Mammary epithelial cell (primary cell): ENCODE data around the gene NAGS.

Experiments
- EZH2 ChIP-seq: IDR thresholded peaks from 2 replicates; pipeline ENCODE4 v1.6.1; 2012; ENCODE audit warnings: low read length, inconsistent platforms, borderline replicate concordance
- TF ChIP-seq, protein P1 (sequence below), 2 donors: IDR thresholded peaks in 1 of 2; conservative IDR thresholded peaks in 1 of 2; 2 replicates each; pipeline ENCODE4 v1.5.1; 2011 to 2012; ENCODE audit warnings: inconsistent platforms in 2 of 2, low read length in 2 of 2, mild to moderate bottlenecking in 2 of 2, control low read depth in 1 of 2, low read depth in 1 of 2; ENCODE audit not compliant: insufficient read depth in 1 of 2; ENCODE audit errors: extremely low read depth in 1 of 2

DNA sequence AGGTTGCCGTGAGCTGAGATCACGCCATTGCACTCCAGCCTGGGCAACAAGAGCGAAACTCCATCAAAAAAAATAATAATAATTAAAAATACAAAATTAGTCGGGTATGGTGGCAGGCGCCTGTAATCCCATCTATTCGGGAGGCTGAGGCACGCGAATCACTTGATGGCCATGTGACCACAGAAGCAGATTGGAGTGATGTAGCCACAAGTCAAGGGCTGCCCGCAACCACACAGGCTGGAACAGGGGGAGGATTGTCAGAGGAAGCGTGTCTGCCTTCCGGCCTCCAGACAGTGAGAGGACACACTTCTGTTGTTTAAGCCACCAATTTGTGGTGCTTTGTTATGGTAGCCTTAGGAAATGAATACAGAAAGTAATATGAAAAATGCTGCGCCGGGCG, 11.8 kb upstream of the NAGS start:
- TF ChIP-seq, protein P1, sequence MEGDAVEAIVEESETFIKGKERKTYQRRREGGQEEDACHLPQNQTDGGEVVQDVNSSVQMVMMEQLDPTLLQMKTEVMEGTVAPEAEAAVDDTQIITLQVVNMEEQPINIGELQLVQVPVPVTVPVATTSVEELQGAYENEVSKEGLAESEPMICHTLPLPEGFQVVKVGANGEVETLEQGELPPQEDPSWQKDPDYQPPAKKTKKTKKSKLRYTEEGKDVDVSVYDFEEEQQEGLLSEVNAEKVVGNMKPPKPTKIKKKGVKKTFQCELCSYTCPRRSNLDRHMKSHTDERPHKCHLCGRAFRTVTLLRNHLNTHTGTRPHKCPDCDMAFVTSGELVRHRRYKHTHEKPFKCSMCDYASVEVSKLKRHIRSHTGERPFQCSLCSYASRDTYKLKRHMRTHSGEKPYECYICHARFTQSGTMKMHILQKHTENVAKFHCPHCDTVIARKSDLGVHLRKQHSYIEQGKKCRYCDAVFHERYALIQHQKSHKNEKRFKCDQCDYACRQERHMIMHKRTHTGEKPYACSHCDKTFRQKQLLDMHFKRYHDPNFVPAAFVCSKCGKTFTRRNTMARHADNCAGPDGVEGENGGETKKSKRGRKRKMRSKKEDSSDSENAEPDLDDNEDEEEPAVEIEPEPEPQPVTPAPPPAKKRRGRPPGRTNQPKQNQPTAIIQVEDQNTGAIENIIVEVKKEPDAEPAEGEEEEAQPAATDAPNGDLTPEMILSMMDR (conservative IDR thresholded peaks at IDR 0.05 in 1 of 2, IDR thresholded peaks at IDR 0.05 in 1 of 2; ENCODE audit: extremely low read depth in 1 of 2, insufficient read depth in 1 of 2, low read depth in 1 of 2, low read length in 2 of 2) = no peak
- TF ChIP-seq EZH2 = no peak
